ENCODE results near the gene AKR7A2. TPM values are rescaled to one million over a fixed set of nuclear protein-coding genes. Genes with fewer than 3 reads are reported as not detected.

AKR7A2 gene
- polyA plus RNA-seq, 1 donor (not counting 4 experiments of a cell fraction or from before 2014, with no cell fraction given), result 21.4 TPM

DNA sequence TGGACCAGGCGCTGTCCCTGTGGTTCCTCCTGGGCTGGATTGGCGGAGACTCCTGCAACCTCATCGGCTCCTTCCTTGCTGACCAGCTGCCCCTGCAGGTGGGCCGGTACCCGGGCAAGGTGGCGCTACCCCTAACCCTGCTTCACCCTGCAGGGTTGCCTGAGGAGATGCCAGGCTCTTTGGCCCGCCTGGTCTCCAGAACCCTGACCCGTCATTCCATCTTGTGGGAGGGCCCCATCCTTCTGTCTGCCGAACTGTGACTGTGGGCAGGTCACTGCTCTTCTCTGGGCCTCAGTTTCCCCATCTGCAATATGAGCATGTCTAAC is 12.7 kb upstream of the AKR7A2 start:
- Histone ChIP-seq H3K36me3 (ENCODE audit: control insufficient read depth in 2 of 2, extremely low read depth in 1 of 2, insufficient read depth in 2 of 2, low read length in 2 of 2) (peaks cover 0 to 23% of the 10 kb centered on the region in 2 experiments), H3K27me3 (ENCODE audit: control insufficient read depth, extremely low read depth, insufficient read depth, low read length) (no peaks in the 10 kb centered on the region), H3K9me3 (ENCODE audit: control insufficient read depth, low read depth, low read length) (no peaks in the 10 kb centered on the region), H3K9me1 (ENCODE audit: control insufficient read depth, extremely low read depth, insufficient read depth, low read length) (no peaks in the 10 kb centered on the region), H3K9ac (ENCODE audit: control insufficient read depth, extremely low read depth, insufficient read depth, low read length) (no peak overlapping the region), H3K79me2 (ENCODE audit: control insufficient read depth, insufficient read depth, low read length) (no peaks in the 10 kb centered on the region), H3K4me1 (ENCODE audit: control insufficient read depth, extremely low read depth, insufficient read depth, low read length) (no peaks in the 10 kb centered on the region), H2AFZ (ENCODE audit: control insufficient read depth, low read length) (no peak overlapping the region), H3K4me2 (ENCODE audit: control insufficient read depth, extremely low read depth, insufficient read depth, low read depth, low read length) (no peak overlapping the region), H3K27ac (ENCODE audit: control insufficient read depth, insufficient read depth, low read length) (no peak overlapping the region), H4K20me1 (ENCODE audit: control insufficient read depth, extremely low read depth, insufficient read depth, low read length) (peaks cover 3% of the 10 kb centered on the region), H3K4me3 (ENCODE audit: control insufficient read depth in 2 of 3, extremely low read depth in 1 of 3, insufficient read depth in 2 of 3, low read depth in 1 of 3, low read length in 3 of 3) (no peak overlapping the region)
- dilution Hi-C loops (cut with MboI; ENCODE audit: extremely low pct_ligation_motif_present, low sequenced_read_pairs), result no loop called here
- DNase-seq (ENCODE audit: low read depth, low spot score) (no peak), FAIRE-seq (no peak)
- TF ChIP-seq, protein P1, sequence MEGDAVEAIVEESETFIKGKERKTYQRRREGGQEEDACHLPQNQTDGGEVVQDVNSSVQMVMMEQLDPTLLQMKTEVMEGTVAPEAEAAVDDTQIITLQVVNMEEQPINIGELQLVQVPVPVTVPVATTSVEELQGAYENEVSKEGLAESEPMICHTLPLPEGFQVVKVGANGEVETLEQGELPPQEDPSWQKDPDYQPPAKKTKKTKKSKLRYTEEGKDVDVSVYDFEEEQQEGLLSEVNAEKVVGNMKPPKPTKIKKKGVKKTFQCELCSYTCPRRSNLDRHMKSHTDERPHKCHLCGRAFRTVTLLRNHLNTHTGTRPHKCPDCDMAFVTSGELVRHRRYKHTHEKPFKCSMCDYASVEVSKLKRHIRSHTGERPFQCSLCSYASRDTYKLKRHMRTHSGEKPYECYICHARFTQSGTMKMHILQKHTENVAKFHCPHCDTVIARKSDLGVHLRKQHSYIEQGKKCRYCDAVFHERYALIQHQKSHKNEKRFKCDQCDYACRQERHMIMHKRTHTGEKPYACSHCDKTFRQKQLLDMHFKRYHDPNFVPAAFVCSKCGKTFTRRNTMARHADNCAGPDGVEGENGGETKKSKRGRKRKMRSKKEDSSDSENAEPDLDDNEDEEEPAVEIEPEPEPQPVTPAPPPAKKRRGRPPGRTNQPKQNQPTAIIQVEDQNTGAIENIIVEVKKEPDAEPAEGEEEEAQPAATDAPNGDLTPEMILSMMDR (optimal IDR thresholded peaks at IDR 0.05 in 1 of 3, IDR thresholded peaks at IDR 0.05 in 1 of 3, conservative IDR thresholded peaks at IDR 0.05 in 1 of 3; ENCODE audit: extremely low read depth in 1 of 3, insufficient read depth in 2 of 3, low read length in 3 of 3), result no peak
- TF ChIP-seq EZH2 (IDR thresholded peaks at IDR 0.05; ENCODE audit: low read length), result no peak

DNA sequence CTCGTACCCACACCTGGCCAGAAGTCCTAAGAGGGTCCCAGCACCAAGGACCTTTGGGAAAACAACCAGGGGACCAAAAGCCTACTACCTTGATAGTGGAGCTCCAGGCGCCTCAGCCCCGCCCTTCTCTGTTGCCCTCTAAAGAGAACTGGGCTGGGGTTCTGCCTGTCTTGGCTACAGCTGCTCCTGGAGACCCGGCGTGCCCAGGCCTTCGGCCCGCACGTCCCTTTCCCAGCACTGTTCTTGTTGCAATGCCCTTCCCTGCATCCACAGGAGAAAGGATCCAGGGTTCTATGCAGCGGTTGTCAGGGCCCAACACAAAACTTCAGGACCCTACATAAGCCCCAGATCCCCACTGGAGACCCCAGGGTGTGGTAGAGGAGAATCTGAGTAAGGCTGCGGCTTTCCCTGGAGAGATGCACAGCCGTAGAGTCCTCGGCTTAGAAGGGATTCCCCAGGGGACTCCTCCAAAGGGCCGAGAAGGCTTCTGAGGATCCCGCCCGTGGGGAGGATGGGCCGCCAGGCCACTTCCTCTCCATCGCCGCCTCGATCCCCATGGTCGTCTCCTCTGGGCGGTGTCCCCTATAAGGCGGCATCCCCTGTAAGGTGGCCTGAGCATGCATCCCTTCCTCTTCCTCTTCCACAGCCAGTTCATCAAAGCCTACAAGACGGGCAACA is 12.2 kb upstream of the AKR7A2 start:
- Histone ChIP-seq H3K27me3 (ENCODE audit: control insufficient read depth, extremely low read depth, insufficient read depth, low read length) (no peaks in the 10 kb centered on the region), H3K36me3 (ENCODE audit: control insufficient read depth in 2 of 2, extremely low read depth in 1 of 2, insufficient read depth in 2 of 2, low read length in 2 of 2) (peaks cover 0 to 23% of the 10 kb centered on the region in 2 experiments), H3K9ac (ENCODE audit: control insufficient read depth, extremely low read depth, insufficient read depth, low read length) (no peak overlapping the region), H2AFZ (ENCODE audit: control insufficient read depth, low read length) (no peak overlapping the region), H3K4me3 (ENCODE audit: control insufficient read depth in 2 of 3, extremely low read depth in 1 of 3, insufficient read depth in 2 of 3, low read depth in 1 of 3, low read length in 3 of 3) (no peak overlapping the region), H3K9me1 (ENCODE audit: control insufficient read depth, extremely low read depth, insufficient read depth, low read length) (no peaks in the 10 kb centered on the region), H3K79me2 (ENCODE audit: control insufficient read depth, insufficient read depth, low read length) (no peaks in the 10 kb centered on the region), H3K27ac (ENCODE audit: control insufficient read depth, insufficient read depth, low read length) (no peak overlapping the region), H3K9me3 (ENCODE audit: control insufficient read depth, low read depth, low read length) (no peaks in the 10 kb centered on the region), H3K4me1 (ENCODE audit: control insufficient read depth, extremely low read depth, insufficient read depth, low read length) (peaks cover 3% of the 10 kb centered on the region), H3K4me2 (ENCODE audit: control insufficient read depth, extremely low read depth, insufficient read depth, low read depth, low read length) (no peak overlapping the region), H4K20me1 (ENCODE audit: control insufficient read depth, extremely low read depth, insufficient read depth, low read length) (no peaks in the 10 kb centered on the region)
- no peak for DNase-seq (ENCODE audit: low read depth, low spot score)
- dilution Hi-C loops (cut with MboI; ENCODE audit: extremely low pct_ligation_motif_present, low sequenced_read_pairs), result no loop called here
- FAIRE-seq, result no peak
- TF ChIP-seq, protein P1 (optimal IDR thresholded peaks at IDR 0.05 in 1 of 3, IDR thresholded peaks at IDR 0.05 in 1 of 3, conservative IDR thresholded peaks at IDR 0.05 in 1 of 3; ENCODE audit: extremely low read depth in 1 of 3, insufficient read depth in 2 of 3, low read length in 3 of 3), result no peak
- no peak for TF ChIP-seq EZH2 (IDR thresholded peaks at IDR 0.05; ENCODE audit: low read length)
